ENCODE results near the gene PDE4D. TPM values are rescaled to one million over a fixed set of nuclear protein-coding genes. Genes with fewer than 3 reads are reported as not detected.

PDE4D gene
- total and polyA plus RNA-seq, 2 of the 4 experiments (the other 2 are of a cell fraction) = 1.4 to 7.9 TPM

- intact Hi-C loops (cut with micrococcal nuclease) (loop anchor here (5.0 kb wide), 1 partner anchor 72 kb away; no protein-coding TSS in a partner anchor), in situ Hi-C loops (cut with MboI; ENCODE audit: low sequenced_read_pairs) (no loop called here), dilution Hi-C loops (cut with HindIII; ENCODE audit: low sequenced_read_pairs, unreplicated experiment) (no loop called here)
- Histone ChIP-seq H3K36me3 (ENCODE audit: control insufficient read depth, insufficient read depth, low read length) (no peaks in the 10 kb centered on the region), H3K9me1 (ENCODE audit: insufficient read depth, low read length) (peaks cover 2% of the 10 kb centered on the region; the same call in 1 of the 2 replicates), H4K20me1 (ENCODE audit: insufficient read depth, low read length) (no peaks in the 10 kb centered on the region), H2BK5ac (ENCODE audit: low read depth, low read length, poor library complexity, severe bottlenecking) (peak overlapping the region; percentile 78), H3K79me1 (ENCODE audit: low read depth in 1 of 2, low read length in 2 of 2) (no peaks in the 10 kb centered on the region), H2AK5ac (ENCODE audit: low read depth, low read length) (peak overlapping the region; percentile 32; the same call in 1 of the 2 replicates), H2BK20ac (ENCODE audit: low read depth, low read length) (peak overlapping the region; percentile 49), H3K27me3 (ENCODE audit: control insufficient read depth, insufficient read depth, low read length) (no peaks in the 10 kb centered on the region), H2BK120ac (ENCODE audit: low read depth, low read length) (peak overlapping the region; percentile 17; the same call in 1 of the 2 replicates), H2BK15ac (ENCODE audit: low read depth, low read length) (0 out of 3 replicates have a peak overlapping the region, but pooled peaks have one; percentile 0), H3K9ac (ENCODE audit: low read depth, low read length) (no peak overlapping the region), H3K27ac (ENCODE audit: insufficient read depth, low read length) (no peak overlapping the region), H3K14ac (replicated peaks; ENCODE audit: low read depth, low read length) (no peak overlapping the region; the same call in 1 of the 2 replicates), H4K5ac (ENCODE audit: low read depth, low read length) (peak overlapping the region; percentile 80; the same call in 1 of the 2 replicates), H3K18ac (ENCODE audit: low read depth, low read length) (peak overlapping the region; percentile 63; the same call in 1 of the 2 replicates), H3K23ac (ENCODE audit: low read depth, low read length) (no peak overlapping the region), H3K4ac (ENCODE audit: low read depth, low read length) (no peak overlapping the region; the same call in 1 of the 2 replicates), H3K56ac (ENCODE audit: extremely low read depth, insufficient read depth, low read length) (no peak overlapping the region), H4K8ac (ENCODE audit: low read depth in 2 of 2, low read length in 2 of 2) (peak overlapping the region; percentile 0 to 20; a peak in 2 of 4 replicates), H2AK9ac (replicated peaks; ENCODE audit: low read depth, low read length, poor library complexity) (no peak overlapping the region), H3K4me1 (ENCODE audit: control insufficient read depth, insufficient read depth, low read length) (peaks cover 7% of the 10 kb centered on the region; the same call in 1 of the 2 replicates), H3K4me2 (ENCODE audit: low read depth, low read length) (no peak overlapping the region), H2AFZ (replicated peaks; ENCODE audit: low read length, poor library complexity) (no peak overlapping the region), H3K9me3 (ENCODE audit: control insufficient read depth, insufficient read depth, low read length) (no peaks in the 10 kb centered on the region), H3K4me3 (ENCODE audit: insufficient read depth, low read depth, low read length) (no peak overlapping the region), H4K91ac (ENCODE audit: insufficient read depth, low read depth, low read length) (0 out of 2 replicates have a peak overlapping the region, but pooled peaks have one; percentile 25)
- CTCF ChIA-PET = interaction anchor here (0.6 kb wide), 1 partner anchor 53 kb away, joined by 3 read pairs; no protein-coding TSS in a partner anchor
- DNase-seq = no peak
- WGBS, 2 experiments (ENCODE audit: extremely low coverage in 2 of 2, insufficient read length in 1 of 2) = 94% methylated on average over 3 of the region's 6 CpGs; no CpG with 5 or more reads in 1 of the 2 experiments
- BruUV-seq (replicated peaks) = no TSS peak
- ATAC-seq (ENCODE audit: low read depth) = no peak
- TF ChIP-seq MAZ (IDR thresholded peaks at IDR 0.05; ENCODE audit: borderline replicate concordance, low read depth, low read length) (no peak), MAFK (IDR thresholded peaks at IDR 0.05; ENCODE audit: low read depth, low read length) (no peak), CTCF (conservative IDR thresholded peaks at IDR 0.05; ENCODE audit: low read depth, low read length) (no peak), RAD21 (IDR thresholded peaks at IDR 0.05; ENCODE audit: low read length) (no peak), FOS (IDR thresholded peaks at IDR 0.05; ENCODE audit: low read depth, low read length) (no peak), CEBPB (IDR thresholded peaks at IDR 0.05; ENCODE audit: low read depth, low read length) (no peak), CHD1 (IDR thresholded peaks at IDR 0.05; ENCODE audit: low read depth, low read length) (no peak), MXI1 (IDR thresholded peaks at IDR 0.05; ENCODE audit: borderline replicate concordance, low read depth, low read length) (no peak), RFX5 (IDR thresholded peaks at IDR 0.05; ENCODE audit: low read depth, low read length) (no peak), RCOR1 (IDR thresholded peaks at IDR 0.05; ENCODE audit: insufficient replicate concordance, low read length) (no peak), ELK1 (IDR thresholded peaks at IDR 0.05; ENCODE audit: borderline replicate concordance, low read depth, low read length) (no peak), USF2 (IDR thresholded peaks at IDR 0.05; ENCODE audit: low read depth, low read length) (no peak), NFE2L2 (IDR thresholded peaks at IDR 0.05; ENCODE audit: low read depth, low read length) (no peak)
- POLR2A ChIA-PET (ENCODE audit: unreplicated experiment) = no interaction called here
Observed at GRCh38 chr5:59099995-59100345, 793.6 kb downstream of the PDE4D start.

Data from IMR-90 (cell line).